K562 treated with DMSO at 1 percent for 24 hours (cell line): ENCODE measurements around the gene MISP. TPM values are rescaled to one million over a fixed set of nuclear protein-coding genes. Genes with fewer than 3 reads are reported as not detected.

Experiments used
- total RNA-seq: library from RNA; unstranded; fragments of 300-600 nt; gene quantifications from 2 replicates; pipeline ENCODE4 v1.2.3, GENCODE V29; 2022; ENCODE audit warnings: low read depth; ENCODE audit not compliant: insufficient read depth

MISP gene
- 0.25 TPM in 1 of 2 replicates, not detected in the other for total RNA-seq

GRCh38 chr19:750640-751423 is at the start of gene MISP:
Gene MISP, plus strand, starts transcription at chr19:751112. Its CDS starts 5,835 bp downstream, at chr19:756947.

GRCh38 chr19:708154-709143 is 42.5 kb upstream of the MISP start, which contains the start of gene PALM:
Gene PALM, plus strand, starts transcription at chr19:708935. Its CDS starts 212 bp downstream, at chr19:709147.

GRCh38 chr19:796692-797527 is 46.0 kb downstream of the MISP start, which contains the start of gene PTBP1:
Gene PTBP1, plus strand, starts transcription at chr19:797452. Its CDS starts 46 bp downstream, at chr19:797498.

Other genes starting within 250 kb of the MISP start
- gene TPGS1, start 243.6 kb upstream of the MISP start, total RNA-seq = 110 and 128 TPM in 2 replicates
- gene CDC34, start 219.4 kb upstream of the MISP start, total RNA-seq = 171 and 181 TPM in 2 replicates
- gene GZMM, start 207.1 kb upstream of the MISP start, total RNA-seq = 1.5 and 2.2 TPM in 2 replicates
- 800 and 804 TPM in 2 replicates for gene BSG, start 178.5 kb upstream of the MISP start, total RNA-seq
- 4.4 and 6.4 TPM in 2 replicates for gene HCN2, start 161.2 kb upstream of the MISP start, total RNA-seq
- 103 and 118 TPM in 2 replicates for gene POLRMT, start 117.6 kb upstream of the MISP start, total RNA-seq
- gene FGF22, start 111.2 kb upstream of the MISP start, total RNA-seq = 0.58 and 0.82 TPM in 2 replicates
- 97.3 and 111 TPM in 2 replicates for gene RNF126, start 87.9 kb upstream of the MISP start, total RNA-seq
- gene FSTL3, start 74.7 kb upstream of the MISP start, total RNA-seq = 9.8 and 12.7 TPM in 2 replicates
- 18.9 and 21.6 TPM in 2 replicates for gene PRSS57, start 55.7 kb upstream of the MISP start, total RNA-seq
- gene PALM, start 42.2 kb upstream of the MISP start, total RNA-seq = 20.1 and 24.9 TPM in 2 replicates
- gene PTBP1, start 46.3 kb downstream of the MISP start, total RNA-seq = 331 and 361 TPM in 2 replicates
- 26.9 and 33.9 TPM in 2 replicates for gene PLPPR3, start 70.8 kb downstream of the MISP start, total RNA-seq
- gene AZU1, start 76.7 kb downstream of the MISP start, total RNA-seq = 1.3 and 1.6 TPM in 2 replicates
- gene PRTN3, start 89.9 kb downstream of the MISP start, total RNA-seq = 0.87 and 1.3 TPM in 2 replicates
- not detected in 2 replicates for gene ELANE, start 101.2 kb downstream of the MISP start, total RNA-seq
- gene CFD, start 108.6 kb downstream of the MISP start, total RNA-seq = 64.6 and 67.7 TPM in 2 replicates
- gene MED16, start 142.1 kb downstream of the MISP start, total RNA-seq = 58.2 and 66.2 TPM in 2 replicates
- not detected in 2 replicates for gene RNU6-9, start 142.4 kb downstream of the MISP start, total RNA-seq
- 169 and 193 TPM in 2 replicates for gene R3HDM4, start 162.1 kb downstream of the MISP start, total RNA-seq
- 4.8 and 5.2 TPM in 2 replicates for gene KISS1R, start 166.2 kb downstream of the MISP start, total RNA-seq
- 72.0 and 83.1 TPM in 2 replicates for gene ARID3A, start 174.9 kb downstream of the MISP start, total RNA-seq
- 89.2 and 91.4 TPM in 2 replicates for gene WDR18, start 233.2 kb downstream of the MISP start, total RNA-seq
- 0.66 and 0.73 TPM in 2 replicates for gene GRIN3B, start 249.3 kb downstream of the MISP start, total RNA-seq